ENCODE data around the gene IGFBPL1. TPM values are rescaled to one million over a fixed set of nuclear protein-coding genes. Genes with fewer than 3 reads are reported as not detected.
A peak's percentile ranks its signal among the peaks of the same experiment; 100 is the strongest.

The IGFBPL1 gene
- total and polyA plus RNA-seq, 2 of the 13 experiments (the other 11 are each of a cell fraction or from before 2014, with no cell fraction given), result 0.24 TPM; not detected in 1

DNA sequence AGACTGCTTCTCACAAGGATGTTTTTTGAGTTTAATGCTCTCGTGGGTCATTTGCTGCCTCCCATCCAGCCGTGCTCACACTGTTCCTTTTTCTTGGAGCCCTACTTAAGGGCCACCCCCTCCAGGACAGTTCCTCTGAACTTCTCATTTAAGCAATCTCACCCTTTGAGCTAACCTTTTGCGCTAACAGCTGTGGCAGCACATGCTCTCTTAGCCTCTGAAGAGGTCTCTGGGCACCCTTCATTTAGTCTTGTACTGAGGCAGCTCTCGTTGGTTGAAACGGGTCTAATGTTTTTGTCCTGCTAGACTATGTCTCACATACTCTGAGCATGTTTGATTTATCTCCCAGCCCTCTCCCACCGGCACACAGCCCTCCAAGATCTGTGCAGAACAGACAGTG, 19.9 kb downstream of the IGFBPL1 start:
- Histone ChIP-seq H3K27ac (ENCODE audit: extremely low read length, insufficient read depth, low read length) (no peak overlapping the region), H3K9me3 (ENCODE audit: low read length) (no peaks in the 10 kb centered on the region), H3K4me1 (ENCODE audit: insufficient read depth, low read length) (peaks cover 26% of the 10 kb centered on the region), H3K4me2 (ENCODE audit: low read depth, low read length) (no peak overlapping the region), H3K27me3 (ENCODE audit: control insufficient read depth in 1 of 2, insufficient read depth in 2 of 2, low read length in 2 of 2) (peaks cover 3 to 28% of the 10 kb centered on the region in 2 experiments; a peak in 3 of 5 replicates), H3K79me2 (ENCODE audit: insufficient read depth, low read length) (peaks cover 2% of the 10 kb centered on the region), H3K4me3 (replicated peaks in 1 of 3; ENCODE audit: insufficient read depth in 1 of 3, low read depth in 2 of 3, low read length in 3 of 3) (no peak overlapping the region), H3K36me3 (replicated peaks in 1 of 2; ENCODE audit: control insufficient read depth in 1 of 2, insufficient read depth in 2 of 2, low read length in 2 of 2) (no peaks in the 10 kb centered on the region), H3K9ac (ENCODE audit: insufficient read depth, low read depth, low read length) (no peak overlapping the region), H4K20me1 (ENCODE audit: insufficient read depth, low read length) (no peaks in the 10 kb centered on the region), H2AFZ (ENCODE audit: low read length) (no peak overlapping the region)
- intact Hi-C loops (cut with micrococcal nuclease; ENCODE audit: unreplicated experiment), result no loop called here
- ATAC-seq (no peak), FAIRE-seq (no peak), DNase-seq (ENCODE audit: low spot score) (no peak)
- 35% methylated on average over 6 of the region's 6 CpGs for WGBS (ENCODE audit: low lambda C conversion rate)
- no peak for TF ChIP-seq EED (CRISPR knock-in tag; IDR thresholded peaks at IDR 0.05)
- no peak for TF ChIP-seq ZNF788 (CRISPR knock-in tag; IDR thresholded peaks at IDR 0.05; ENCODE audit: borderline replicate concordance)
- peak; percentile 73 for TF ChIP-seq ZBTB33 (CRISPR knock-in tag; IDR thresholded peaks at IDR 0.05)
- TF ChIP-seq, protein P1, sequence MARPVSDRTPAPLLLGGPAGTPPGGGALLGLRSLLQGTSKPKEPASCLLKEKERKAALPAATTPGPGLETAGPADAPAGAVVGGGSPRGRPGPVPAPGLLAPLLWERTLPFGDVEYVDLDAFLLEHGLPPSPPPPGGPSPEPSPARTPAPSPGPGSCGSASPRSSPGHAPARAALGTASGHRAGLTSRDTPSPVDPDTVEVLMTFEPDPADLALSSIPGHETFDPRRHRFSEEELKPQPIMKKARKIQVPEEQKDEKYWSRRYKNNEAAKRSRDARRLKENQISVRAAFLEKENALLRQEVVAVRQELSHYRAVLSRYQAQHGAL (CRISPR knock-in tag; IDR thresholded peaks at IDR 0.05; ENCODE audit: not compliant biosample characterization), result no peak
- ChIA-PET POLR2A (no interaction called here), CTCF (ENCODE audit: low intra/inter-chr PET ratio, low total read pairs) (no interaction called here)
- no TSS peak for BruUV-seq (replicated peaks)
- in situ Hi-C loops (cut with HindIII; ENCODE audit: extremely low pct_ligation_motif_present, low pct_unique_long_range_greater_than_20kb), result loop anchor here (5.0 kb wide), 1 partner anchor 42 kb away; no protein-coding TSS in a partner anchor

GRCh38 chr9:38401994-38402393, 22.3 kb downstream of the IGFBPL1 start:
- H2AFZ ChIP-seq (ENCODE audit: low read length), result no peak overlapping the region
- ChIA-PET CTCF (ENCODE audit: low intra/inter-chr PET ratio, low total read pairs) (interaction anchor here (5.0 kb wide), 1 partner anchor 30 kb away, joined by 90 read pairs; no protein-coding TSS in a partner anchor), POLR2A (no interaction called here)
- no peak overlapping the region for H3K27ac ChIP-seq (ENCODE audit: extremely low read length, insufficient read depth, low read length)
- intact Hi-C loops (cut with micrococcal nuclease; ENCODE audit: unreplicated experiment), result no loop called here
- H3K4me3 ChIP-seq (replicated peaks in 1 of 3; ENCODE audit: insufficient read depth in 1 of 3, low read depth in 2 of 3, low read length in 3 of 3), result no peak overlapping the region
- peaks cover 35% of the 10 kb centered on the region for H3K4me1 ChIP-seq (ENCODE audit: insufficient read depth, low read length)
- in situ Hi-C loops (cut with HindIII; ENCODE audit: extremely low pct_ligation_motif_present, low pct_unique_long_range_greater_than_20kb), result loop anchor here (5.0 kb wide), 1 partner anchor 40 kb away; no protein-coding TSS in a partner anchor
- WGBS (ENCODE audit: low lambda C conversion rate), result 38% methylated on average over 5 of the region's 6 CpGs
- H3K4me2 ChIP-seq (ENCODE audit: low read depth, low read length), result no peak overlapping the region
- peaks cover 4 to 16% of the 10 kb centered on the region in 2 experiments for H3K36me3 ChIP-seq (replicated peaks in 1 of 2; ENCODE audit: control insufficient read depth in 1 of 2, insufficient read depth in 2 of 2, low read length in 2 of 2)
- H3K27me3 ChIP-seq (ENCODE audit: control insufficient read depth in 1 of 2, insufficient read depth in 2 of 2, low read length in 2 of 2), result peaks cover 1 to 22% of the 10 kb centered on the region in 2 experiments; a peak in 3 of 5 replicates
- H4K20me1 ChIP-seq (ENCODE audit: insufficient read depth, low read length), result no peaks in the 10 kb centered on the region
- no peak overlapping the region for H3K9ac ChIP-seq (ENCODE audit: insufficient read depth, low read depth, low read length)
- H3K9me3 ChIP-seq (ENCODE audit: low read length), result no peaks in the 10 kb centered on the region
- no peak for FAIRE-seq
- peaks cover 8% of the 10 kb centered on the region for H3K79me2 ChIP-seq (ENCODE audit: insufficient read depth, low read length)
- no TSS peak for BruUV-seq (replicated peaks)
- ATAC-seq, result no peak
- no peak for DNase-seq (ENCODE audit: low spot score)
- TF ChIP-seq MAFF (IDR thresholded peaks at IDR 0.05; ENCODE audit: low read depth, low read length), result no peak
- no peak for TF ChIP-seq ZBTB39 (CRISPR knock-in tag; IDR thresholded peaks at IDR 0.05)
- TF ChIP-seq ZNF18 (CRISPR knock-in tag; IDR thresholded peaks at IDR 0.05; ENCODE audit: insufficient replicate concordance), result no peak
- no peak for TF ChIP-seq CENPX (CRISPR knock-in tag; IDR thresholded peaks at IDR 0.05)
- TF ChIP-seq, protein P2, sequence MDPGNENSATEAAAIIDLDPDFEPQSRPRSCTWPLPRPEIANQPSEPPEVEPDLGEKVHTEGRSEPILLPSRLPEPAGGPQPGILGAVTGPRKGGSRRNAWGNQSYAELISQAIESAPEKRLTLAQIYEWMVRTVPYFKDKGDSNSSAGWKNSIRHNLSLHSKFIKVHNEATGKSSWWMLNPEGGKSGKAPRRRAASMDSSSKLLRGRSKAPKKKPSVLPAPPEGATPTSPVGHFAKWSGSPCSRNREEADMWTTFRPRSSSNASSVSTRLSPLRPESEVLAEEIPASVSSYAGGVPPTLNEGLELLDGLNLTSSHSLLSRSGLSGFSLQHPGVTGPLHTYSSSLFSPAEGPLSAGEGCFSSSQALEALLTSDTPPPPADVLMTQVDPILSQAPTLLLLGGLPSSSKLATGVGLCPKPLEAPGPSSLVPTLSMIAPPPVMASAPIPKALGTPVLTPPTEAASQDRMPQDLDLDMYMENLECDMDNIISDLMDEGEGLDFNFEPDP (CRISPR knock-in tag; conservative IDR thresholded peaks at IDR 0.05), result no peak

All from HepG2 (cell line).